H1 (cell line): ENCODE measurements around the gene SBF1. TPM values are rescaled to one million over a fixed set of nuclear protein-coding genes. Genes with fewer than 3 reads are reported as not detected.

ENCODE experiments used
- ZNF274 ChIP-seq: IDR thresholded peaks from 2 replicates; pipeline ENCODE4 v1.7.0; 2012; ENCODE audit warnings: low read length, borderline replicate concordance; ENCODE audit errors: extremely low read depth
- polyA plus RNA-seq, 7 experiments: library from polyadenylated mRNA; depleted of rRNA in 3 of 7; stranded (reverse) in 5 of 7; unstranded in 2 of 7; fragments of >200 nt in 5 of 7; fragments of 200-250 nt in 2 of 7; gene quantifications; 1 replicate in 5 of 7; 2 replicates in 1 of 7; 4 replicates in 1 of 7; pipeline versions ENCODE4 v1.2.1 to v1.2.3, GENCODE V29; 2011 to 2013; ENCODE audit warnings: missing spikeins in 2 of 7, mixed read lengths in 2 of 7
- total RNA-seq: library from RNA; stranded (reverse); fragmentation: NEBNext Ultra II Directional; extraction: Animal tissue kit (Norgen Biotek cat#: 25700); gene quantifications from 2 replicates; pipeline ENCODE4 v1.2.1, GENCODE V29; 2021
- TF ChIP-seq, protein P1 (sequence below): fragments of 300-600 bp; sonication (generic); IDR thresholded peaks from 2 replicates; pipeline ENCODE4 v1.7.1; 2012; ENCODE audit warnings: low read length, moderate library complexity, mild to moderate bottlenecking, inconsistent platforms; ENCODE audit not compliant: insufficient replicate concordance

The SBF1 gene
- total and polyA plus RNA-seq, 2 of the 8 experiments (the other 6 are each of a cell fraction or from before 2014, with no cell fraction given): 29.1 to 71.5 TPM

- TF ChIP-seq, protein P1, sequence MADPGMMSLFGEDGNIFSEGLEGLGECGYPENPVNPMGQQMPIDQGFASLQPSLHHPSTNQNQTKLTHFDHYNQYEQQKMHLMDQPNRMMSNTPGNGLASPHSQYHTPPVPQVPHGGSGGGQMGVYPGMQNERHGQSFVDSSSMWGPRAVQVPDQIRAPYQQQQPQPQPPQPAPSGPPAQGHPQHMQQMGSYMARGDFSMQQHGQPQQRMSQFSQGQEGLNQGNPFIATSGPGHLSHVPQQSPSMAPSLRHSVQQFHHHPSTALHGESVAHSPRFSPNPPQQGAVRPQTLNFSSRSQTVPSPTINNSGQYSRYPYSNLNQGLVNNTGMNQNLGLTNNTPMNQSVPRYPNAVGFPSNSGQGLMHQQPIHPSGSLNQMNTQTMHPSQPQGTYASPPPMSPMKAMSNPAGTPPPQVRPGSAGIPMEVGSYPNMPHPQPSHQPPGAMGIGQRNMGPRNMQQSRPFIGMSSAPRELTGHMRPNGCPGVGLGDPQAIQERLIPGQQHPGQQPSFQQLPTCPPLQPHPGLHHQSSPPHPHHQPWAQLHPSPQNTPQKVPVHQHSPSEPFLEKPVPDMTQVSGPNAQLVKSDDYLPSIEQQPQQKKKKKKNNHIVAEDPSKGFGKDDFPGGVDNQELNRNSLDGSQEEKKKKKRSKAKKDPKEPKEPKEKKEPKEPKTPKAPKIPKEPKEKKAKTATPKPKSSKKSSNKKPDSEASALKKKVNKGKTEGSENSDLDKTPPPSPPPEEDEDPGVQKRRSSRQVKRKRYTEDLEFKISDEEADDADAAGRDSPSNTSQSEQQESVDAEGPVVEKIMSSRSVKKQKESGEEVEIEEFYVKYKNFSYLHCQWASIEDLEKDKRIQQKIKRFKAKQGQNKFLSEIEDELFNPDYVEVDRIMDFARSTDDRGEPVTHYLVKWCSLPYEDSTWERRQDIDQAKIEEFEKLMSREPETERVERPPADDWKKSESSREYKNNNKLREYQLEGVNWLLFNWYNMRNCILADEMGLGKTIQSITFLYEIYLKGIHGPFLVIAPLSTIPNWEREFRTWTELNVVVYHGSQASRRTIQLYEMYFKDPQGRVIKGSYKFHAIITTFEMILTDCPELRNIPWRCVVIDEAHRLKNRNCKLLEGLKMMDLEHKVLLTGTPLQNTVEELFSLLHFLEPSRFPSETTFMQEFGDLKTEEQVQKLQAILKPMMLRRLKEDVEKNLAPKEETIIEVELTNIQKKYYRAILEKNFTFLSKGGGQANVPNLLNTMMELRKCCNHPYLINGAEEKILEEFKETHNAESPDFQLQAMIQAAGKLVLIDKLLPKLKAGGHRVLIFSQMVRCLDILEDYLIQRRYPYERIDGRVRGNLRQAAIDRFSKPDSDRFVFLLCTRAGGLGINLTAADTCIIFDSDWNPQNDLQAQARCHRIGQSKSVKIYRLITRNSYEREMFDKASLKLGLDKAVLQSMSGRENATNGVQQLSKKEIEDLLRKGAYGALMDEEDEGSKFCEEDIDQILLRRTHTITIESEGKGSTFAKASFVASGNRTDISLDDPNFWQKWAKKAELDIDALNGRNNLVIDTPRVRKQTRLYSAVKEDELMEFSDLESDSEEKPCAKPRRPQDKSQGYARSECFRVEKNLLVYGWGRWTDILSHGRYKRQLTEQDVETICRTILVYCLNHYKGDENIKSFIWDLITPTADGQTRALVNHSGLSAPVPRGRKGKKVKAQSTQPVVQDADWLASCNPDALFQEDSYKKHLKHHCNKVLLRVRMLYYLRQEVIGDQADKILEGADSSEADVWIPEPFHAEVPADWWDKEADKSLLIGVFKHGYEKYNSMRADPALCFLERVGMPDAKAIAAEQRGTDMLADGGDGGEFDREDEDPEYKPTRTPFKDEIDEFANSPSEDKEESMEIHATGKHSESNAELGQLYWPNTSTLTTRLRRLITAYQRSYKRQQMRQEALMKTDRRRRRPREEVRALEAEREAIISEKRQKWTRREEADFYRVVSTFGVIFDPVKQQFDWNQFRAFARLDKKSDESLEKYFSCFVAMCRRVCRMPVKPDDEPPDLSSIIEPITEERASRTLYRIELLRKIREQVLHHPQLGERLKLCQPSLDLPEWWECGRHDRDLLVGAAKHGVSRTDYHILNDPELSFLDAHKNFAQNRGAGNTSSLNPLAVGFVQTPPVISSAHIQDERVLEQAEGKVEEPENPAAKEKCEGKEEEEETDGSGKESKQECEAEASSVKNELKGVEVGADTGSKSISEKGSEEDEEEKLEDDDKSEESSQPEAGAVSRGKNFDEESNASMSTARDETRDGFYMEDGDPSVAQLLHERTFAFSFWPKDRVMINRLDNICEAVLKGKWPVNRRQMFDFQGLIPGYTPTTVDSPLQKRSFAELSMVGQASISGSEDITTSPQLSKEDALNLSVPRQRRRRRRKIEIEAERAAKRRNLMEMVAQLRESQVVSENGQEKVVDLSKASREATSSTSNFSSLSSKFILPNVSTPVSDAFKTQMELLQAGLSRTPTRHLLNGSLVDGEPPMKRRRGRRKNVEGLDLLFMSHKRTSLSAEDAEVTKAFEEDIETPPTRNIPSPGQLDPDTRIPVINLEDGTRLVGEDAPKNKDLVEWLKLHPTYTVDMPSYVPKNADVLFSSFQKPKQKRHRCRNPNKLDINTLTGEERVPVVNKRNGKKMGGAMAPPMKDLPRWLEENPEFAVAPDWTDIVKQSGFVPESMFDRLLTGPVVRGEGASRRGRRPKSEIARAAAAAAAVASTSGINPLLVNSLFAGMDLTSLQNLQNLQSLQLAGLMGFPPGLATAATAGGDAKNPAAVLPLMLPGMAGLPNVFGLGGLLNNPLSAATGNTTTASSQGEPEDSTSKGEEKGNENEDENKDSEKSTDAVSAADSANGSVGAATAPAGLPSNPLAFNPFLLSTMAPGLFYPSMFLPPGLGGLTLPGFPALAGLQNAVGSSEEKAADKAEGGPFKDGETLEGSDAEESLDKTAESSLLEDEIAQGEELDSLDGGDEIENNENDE: no peak
- no peak for TF ChIP-seq ZNF274
These were observed 44.3 kb upstream of the SBF1 start (continued) for GRCh38 chr22:50519151-50519550.
